Raji (cell line): ENCODE data around the gene POLE.

Experiments used
- POLR2A ChIP-seq: IDR thresholded peaks from 2 replicates; pipeline ENCODE4 v1.6.1; 2011; ENCODE audit warnings: low read depth, low read length, control low read depth; ENCODE audit not compliant: insufficient read depth

The POLE gene

GRCh38 chr12:132651444-132652100, 35.6 kb downstream of the POLE start:
- TF ChIP-seq POLR2A, result no peak

GRCh38 chr12:132649226-132649945, 37.8 kb downstream of the POLE start:
- no peak for TF ChIP-seq POLR2A

- TF ChIP-seq POLR2A, result no peak
Observed at GRCh38 chr12:132648616-132649225, 38.4 kb downstream of the POLE start.

GRCh38 chr12:132647858-132648257, 39.3 kb downstream of the POLE start:
- TF ChIP-seq POLR2A, result no peak

GRCh38 chr12:132646850-132647249, 40.3 kb downstream of the POLE start:
- TF ChIP-seq POLR2A, result no peak

- no peak for TF ChIP-seq POLR2A
Observed at GRCh38 chr12:132642846-132643835, 44.0 kb downstream of the POLE start.

- no peak for TF ChIP-seq POLR2A
Observed at GRCh38 chr12:132641811-132642650, 45.1 kb downstream of the POLE start.

- no peak for TF ChIP-seq POLR2A
Observed at GRCh38 chr12:132640936-132641335, 46.2 kb downstream of the POLE start.

GRCh38 chr12:132639956-132640520, 47.1 kb downstream of the POLE start:
- TF ChIP-seq POLR2A, result no peak

- TF ChIP-seq POLR2A, result no peak
Observed at GRCh38 chr12:132638541-132639408, 48.4 kb downstream of the POLE start.

- no peak for TF ChIP-seq POLR2A
Observed at GRCh38 chr12:132637811-132638210, 49.3 kb downstream of the POLE start.

- TF ChIP-seq POLR2A, result no peak
Observed at GRCh38 chr12:132635076-132635955, 51.8 kb downstream of the POLE start.
